Measurements from ENCODE around the gene MRC1.

DNA sequence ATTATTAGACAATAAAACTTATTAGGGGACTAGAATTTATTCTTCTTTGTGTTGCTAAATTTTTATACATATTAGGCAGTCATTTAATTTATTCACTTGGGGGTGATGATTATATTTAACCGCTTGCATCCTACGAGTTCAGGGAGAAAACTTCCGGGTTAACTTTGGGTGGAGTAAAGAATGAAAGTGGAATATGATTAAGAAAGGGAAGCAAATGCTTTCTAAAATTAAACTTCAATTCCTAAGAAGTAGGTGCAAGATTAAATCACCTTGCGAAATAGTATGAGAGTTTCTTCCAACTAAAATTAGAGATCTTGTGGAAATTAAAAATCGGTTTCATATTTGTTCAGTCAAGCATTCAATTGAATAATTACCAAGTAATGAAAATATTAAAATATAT, 33.5 kb downstream of the MRC1 start:
- TF ChIP-seq, protein P1, sequence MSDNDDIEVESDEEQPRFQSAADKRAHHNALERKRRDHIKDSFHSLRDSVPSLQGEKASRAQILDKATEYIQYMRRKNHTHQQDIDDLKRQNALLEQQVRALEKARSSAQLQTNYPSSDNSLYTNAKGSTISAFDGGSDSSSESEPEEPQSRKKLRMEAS (IDR thresholded peaks at IDR 0.05; ENCODE audit: low read depth, low read length): no peak
- TF ChIP-seq, protein P2, sequence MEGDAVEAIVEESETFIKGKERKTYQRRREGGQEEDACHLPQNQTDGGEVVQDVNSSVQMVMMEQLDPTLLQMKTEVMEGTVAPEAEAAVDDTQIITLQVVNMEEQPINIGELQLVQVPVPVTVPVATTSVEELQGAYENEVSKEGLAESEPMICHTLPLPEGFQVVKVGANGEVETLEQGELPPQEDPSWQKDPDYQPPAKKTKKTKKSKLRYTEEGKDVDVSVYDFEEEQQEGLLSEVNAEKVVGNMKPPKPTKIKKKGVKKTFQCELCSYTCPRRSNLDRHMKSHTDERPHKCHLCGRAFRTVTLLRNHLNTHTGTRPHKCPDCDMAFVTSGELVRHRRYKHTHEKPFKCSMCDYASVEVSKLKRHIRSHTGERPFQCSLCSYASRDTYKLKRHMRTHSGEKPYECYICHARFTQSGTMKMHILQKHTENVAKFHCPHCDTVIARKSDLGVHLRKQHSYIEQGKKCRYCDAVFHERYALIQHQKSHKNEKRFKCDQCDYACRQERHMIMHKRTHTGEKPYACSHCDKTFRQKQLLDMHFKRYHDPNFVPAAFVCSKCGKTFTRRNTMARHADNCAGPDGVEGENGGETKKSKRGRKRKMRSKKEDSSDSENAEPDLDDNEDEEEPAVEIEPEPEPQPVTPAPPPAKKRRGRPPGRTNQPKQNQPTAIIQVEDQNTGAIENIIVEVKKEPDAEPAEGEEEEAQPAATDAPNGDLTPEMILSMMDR (IDR thresholded peaks at IDR 0.05; ENCODE audit: low read depth, low read length): no peak

Measured in NB4 (cell line).